ENCODE data around the gene PAK3.

Gene PAK3

GRCh38 chrX:111159232-111159631, 63.2 kb downstream of the PAK3 start:
- TF ChIP-seq ZNF70 (CRISPR knock-in tag; IDR thresholded peaks at IDR 0.05) (no peak), GLIS3 (CRISPR knock-in tag; IDR thresholded peaks at IDR 0.05) (no peak), OSR1 (CRISPR knock-in tag; IDR thresholded peaks at IDR 0.05) (no peak), ISL1 (CRISPR knock-in tag; IDR thresholded peaks at IDR 0.05) (no peak), ZFP30 (CRISPR knock-in tag; IDR thresholded peaks at IDR 0.05) (no peak), RARB (CRISPR knock-in tag; IDR thresholded peaks at IDR 0.05) (no peak), ARNTL (CRISPR knock-in tag; IDR thresholded peaks at IDR 0.05; ENCODE audit: borderline replicate concordance, low read depth) (no peak), ZNF8 (CRISPR knock-in tag; IDR thresholded peaks at IDR 0.05) (no peak), PPARA (CRISPR knock-in tag; IDR thresholded peaks at IDR 0.05; ENCODE audit: borderline replicate concordance) (no peak), POU6F1 (CRISPR knock-in tag; IDR thresholded peaks at IDR 0.05; ENCODE audit: borderline replicate concordance, low read depth) (no peak), TOX (CRISPR knock-in tag; IDR thresholded peaks at IDR 0.05; ENCODE audit: borderline replicate concordance) (no peak), ZFP3 (CRISPR knock-in tag; IDR thresholded peaks at IDR 0.05) (no peak), CSRNP3 (CRISPR knock-in tag; IDR thresholded peaks at IDR 0.05) (no peak)
- no peak for ATAC-seq

DNA sequence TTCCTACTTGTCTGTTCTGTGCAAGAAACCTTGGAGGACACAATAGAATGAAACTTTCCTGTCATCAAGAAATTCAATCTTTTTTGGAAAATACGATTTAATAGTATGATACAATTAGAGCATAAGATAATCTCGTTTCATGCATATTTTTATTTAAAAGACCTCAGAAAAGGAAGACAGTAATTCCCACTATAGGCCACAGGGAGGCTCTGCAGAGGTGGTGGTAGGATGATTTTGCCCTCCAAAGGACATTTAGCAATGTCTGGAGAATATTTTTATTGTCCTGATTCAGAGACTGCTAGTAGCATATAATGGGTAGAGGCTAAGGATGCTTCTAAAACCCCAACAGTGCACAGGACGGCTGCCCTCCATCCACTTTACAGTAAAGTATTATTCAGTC, 68.7 kb downstream of the PAK3 start:
- no peak for ATAC-seq
- no peak for TF ChIP-seq TSHZ2 (CRISPR knock-in tag; IDR thresholded peaks at IDR 0.05)
- no peak for TF ChIP-seq ZC3H10 (CRISPR knock-in tag; IDR thresholded peaks at IDR 0.05)
- TF ChIP-seq OSR1 (CRISPR knock-in tag; IDR thresholded peaks at IDR 0.05): no peak
- TF ChIP-seq, protein P1, sequence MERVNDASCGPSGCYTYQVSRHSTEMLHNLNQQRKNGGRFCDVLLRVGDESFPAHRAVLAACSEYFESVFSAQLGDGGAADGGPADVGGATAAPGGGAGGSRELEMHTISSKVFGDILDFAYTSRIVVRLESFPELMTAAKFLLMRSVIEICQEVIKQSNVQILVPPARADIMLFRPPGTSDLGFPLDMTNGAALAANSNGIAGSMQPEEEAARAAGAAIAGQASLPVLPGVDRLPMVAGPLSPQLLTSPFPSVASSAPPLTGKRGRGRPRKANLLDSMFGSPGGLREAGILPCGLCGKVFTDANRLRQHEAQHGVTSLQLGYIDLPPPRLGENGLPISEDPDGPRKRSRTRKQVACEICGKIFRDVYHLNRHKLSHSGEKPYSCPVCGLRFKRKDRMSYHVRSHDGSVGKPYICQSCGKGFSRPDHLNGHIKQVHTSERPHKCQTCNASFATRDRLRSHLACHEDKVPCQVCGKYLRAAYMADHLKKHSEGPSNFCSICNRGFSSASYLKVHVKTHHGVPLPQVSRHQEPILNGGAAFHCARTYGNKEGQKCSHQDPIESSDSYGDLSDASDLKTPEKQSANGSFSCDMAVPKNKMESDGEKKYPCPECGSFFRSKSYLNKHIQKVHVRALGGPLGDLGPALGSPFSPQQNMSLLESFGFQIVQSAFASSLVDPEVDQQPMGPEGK (CRISPR knock-in tag; IDR thresholded peaks at IDR 0.05; ENCODE audit: borderline replicate concordance): no peak
- no peak for TF ChIP-seq GLIS3 (CRISPR knock-in tag; IDR thresholded peaks at IDR 0.05)
- TF ChIP-seq BACH2 (CRISPR knock-in tag; IDR thresholded peaks at IDR 0.05; ENCODE audit: borderline replicate concordance): no peak
- TF ChIP-seq CSRNP3 (CRISPR knock-in tag; IDR thresholded peaks at IDR 0.05): no peak

- TF ChIP-seq PPARA (CRISPR knock-in tag; IDR thresholded peaks at IDR 0.05; ENCODE audit: borderline replicate concordance) (no peak), ZNF8 (CRISPR knock-in tag; IDR thresholded peaks at IDR 0.05) (no peak), ZFP3 (CRISPR knock-in tag; IDR thresholded peaks at IDR 0.05) (no peak), OSR1 (CRISPR knock-in tag; IDR thresholded peaks at IDR 0.05) (no peak), ZNF70 (CRISPR knock-in tag; IDR thresholded peaks at IDR 0.05) (no peak), CSDC2 (CRISPR knock-in tag; IDR thresholded peaks at IDR 0.05) (no peak), RARB (CRISPR knock-in tag; IDR thresholded peaks at IDR 0.05) (no peak), ESRRG (CRISPR knock-in tag; IDR thresholded peaks at IDR 0.05) (no peak), ZFP30 (CRISPR knock-in tag; IDR thresholded peaks at IDR 0.05) (no peak), GLIS3 (CRISPR knock-in tag; IDR thresholded peaks at IDR 0.05) (no peak)
- TF ChIP-seq, protein P1 (CRISPR knock-in tag; IDR thresholded peaks at IDR 0.05; ENCODE audit: borderline replicate concordance): no peak
These were observed 69.9 kb downstream of the PAK3 start for GRCh38 chrX:111165902-111166301.

More at GRCh38 chrX:111165902-111166301, 69.9 kb downstream of the PAK3 start:
- no peak for ATAC-seq

Measured in SK-N-SH treated with all-trans-retinoic acid at 6 μM for 48 hours (cell line).